CMK (cell line): ENCODE measurements around the gene BNC2.

Source experiments
- DNase-seq: peaks from one replicate; pipeline ENCODE4 v3.0.0-alpha.2; 2010; ENCODE audit warnings: low read depth

The BNC2 gene

DNA sequence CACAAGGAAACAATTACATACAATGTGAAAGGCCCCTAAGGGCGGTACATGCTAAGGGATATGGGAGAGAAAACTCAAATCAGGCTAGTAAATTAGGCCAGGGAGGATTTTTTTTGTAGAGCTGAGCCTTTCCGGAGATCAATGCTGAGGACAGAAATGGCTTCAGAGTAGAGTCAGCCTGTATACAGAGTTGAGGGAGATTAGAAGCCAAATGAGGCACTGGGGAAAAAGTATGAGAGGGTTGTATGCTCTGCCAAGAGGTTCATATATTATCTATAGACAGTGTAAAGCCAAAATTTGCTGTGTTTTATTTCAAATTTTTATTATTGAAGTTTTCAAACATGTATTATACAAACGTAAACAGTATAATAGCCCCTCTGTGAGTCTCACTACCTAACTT lies 103.1 kb downstream of the BNC2 start:
- DNase-seq: no peak

DNA sequence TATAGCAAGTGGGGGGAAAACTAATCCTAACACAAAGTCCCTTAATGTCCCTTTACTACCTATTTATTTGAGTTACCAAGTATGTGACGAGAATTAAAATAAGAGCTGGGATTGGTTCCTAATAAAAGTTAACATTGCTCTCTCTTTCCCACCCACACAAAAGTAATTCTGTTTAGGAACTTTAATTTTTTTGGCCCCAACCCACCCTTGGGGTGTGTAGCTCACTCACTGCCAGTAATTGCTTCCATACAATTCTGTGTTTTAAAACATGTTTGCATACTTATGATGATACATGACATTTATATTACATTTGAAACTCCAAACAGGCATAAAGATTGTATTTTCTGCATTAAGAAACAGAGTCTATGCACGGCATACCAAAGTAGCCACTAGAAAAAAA lies 106.5 kb downstream of the BNC2 start:
- DNase-seq: no peak

DNA sequence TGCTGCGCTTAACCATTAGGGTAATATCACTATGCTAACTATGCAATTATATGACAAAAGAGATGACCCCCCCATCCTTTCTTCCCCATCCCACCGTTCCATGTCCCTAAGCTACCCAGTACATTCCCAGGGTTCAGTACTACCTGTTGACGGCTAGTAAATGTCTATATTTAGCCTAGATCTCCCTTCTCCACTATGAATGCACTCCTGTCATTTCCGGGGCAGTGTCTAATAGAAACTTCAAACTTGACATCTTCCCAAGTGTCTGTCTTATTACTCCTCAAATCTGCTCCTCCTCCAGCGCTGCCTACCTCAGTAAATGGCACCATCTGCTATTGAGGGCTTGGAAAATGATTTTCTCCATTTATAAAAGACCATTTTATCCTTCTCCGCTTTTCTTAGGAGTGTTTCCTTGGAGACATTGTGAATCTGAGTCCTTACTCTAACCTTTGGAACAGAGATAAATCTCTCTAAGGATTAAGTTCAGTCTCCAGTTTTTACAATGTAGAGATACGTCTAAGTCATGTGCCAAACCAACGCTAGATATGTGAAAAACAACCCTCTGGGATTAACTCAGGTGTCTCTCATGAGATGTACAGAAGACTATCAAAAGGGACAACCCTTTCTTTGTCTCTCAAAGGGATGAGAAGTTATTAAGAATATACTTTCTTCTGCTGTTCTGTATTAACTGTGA lies 114.9 kb downstream of the BNC2 start:
- no peak for DNase-seq

DNA sequence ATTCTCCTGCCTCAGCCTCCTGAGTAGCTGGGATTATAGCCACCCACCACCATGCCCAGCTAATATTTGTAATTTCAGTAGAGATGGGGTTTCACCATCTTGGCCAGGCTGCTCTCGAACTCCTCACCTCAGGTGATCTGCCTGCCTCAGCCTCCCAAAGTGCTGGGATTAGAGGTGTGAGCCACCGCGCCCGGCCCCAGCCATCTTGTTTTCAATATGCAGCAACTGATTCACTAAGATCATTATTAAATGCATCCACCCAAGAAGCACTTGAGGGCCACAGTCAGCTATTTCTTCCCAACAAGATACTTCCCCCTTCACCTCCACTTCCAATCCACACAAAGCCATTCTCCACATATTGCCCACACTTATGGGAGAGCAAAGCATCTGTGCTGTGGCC lies 115.8 kb downstream of the BNC2 start:
- no peak for DNase-seq

DNA sequence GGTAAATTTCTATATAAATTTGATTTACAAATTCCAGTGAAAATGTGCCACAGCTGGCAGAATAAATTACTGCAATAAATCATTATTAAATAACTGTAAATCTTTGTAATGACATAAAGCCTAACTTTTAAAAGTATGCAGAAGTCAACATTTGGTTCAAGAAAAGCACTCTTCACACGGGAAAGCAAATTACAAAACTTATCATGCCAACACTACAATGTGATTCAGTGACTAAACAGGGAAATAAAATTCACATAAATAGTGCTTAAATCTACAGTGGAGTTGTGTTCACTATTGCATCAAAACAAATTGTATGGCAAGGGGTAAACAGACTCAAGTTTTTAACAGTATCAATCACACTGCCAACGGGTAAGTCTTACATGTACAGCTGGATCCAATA lies 117.2 kb downstream of the BNC2 start:
- no peak for DNase-seq

DNA sequence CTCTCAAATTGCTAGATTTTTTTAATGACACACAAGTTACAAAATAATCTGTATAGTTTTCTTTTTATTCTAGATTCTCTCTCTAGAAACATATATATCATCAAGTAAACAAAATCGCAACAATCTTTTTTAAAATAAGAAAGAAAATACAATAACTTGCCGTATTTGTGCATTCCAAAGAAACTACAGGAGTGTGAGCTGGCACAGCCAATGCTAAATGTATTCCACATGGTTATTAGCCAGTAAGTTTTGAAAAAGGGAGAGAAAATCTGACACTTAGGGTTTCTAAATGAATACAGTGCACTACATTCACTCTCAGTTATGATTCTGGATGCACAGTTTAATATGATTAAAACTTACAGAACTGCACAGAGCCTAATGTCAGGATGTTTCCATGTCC lies 117.9 kb downstream of the BNC2 start:
- DNase-seq: no peak

DNA sequence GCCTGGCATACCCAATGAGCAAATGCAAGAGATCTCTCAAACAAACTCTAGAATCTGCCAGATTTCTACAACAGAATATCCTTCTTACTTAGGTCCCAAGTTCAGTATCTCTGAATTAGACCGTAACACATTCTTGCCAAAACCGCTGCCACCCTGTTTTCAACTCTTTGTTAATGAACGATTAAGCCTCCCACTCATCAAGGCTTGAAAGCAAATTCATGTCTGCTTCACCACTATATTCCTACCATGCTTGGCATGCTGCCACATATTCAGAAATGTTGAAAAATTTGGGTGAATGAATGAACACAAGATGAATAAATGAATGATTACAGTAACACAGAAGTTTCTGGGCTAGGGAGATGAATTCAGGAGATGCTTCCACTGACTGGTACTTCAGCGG lies 119.9 kb downstream of the BNC2 start:
- no peak for DNase-seq

DNA sequence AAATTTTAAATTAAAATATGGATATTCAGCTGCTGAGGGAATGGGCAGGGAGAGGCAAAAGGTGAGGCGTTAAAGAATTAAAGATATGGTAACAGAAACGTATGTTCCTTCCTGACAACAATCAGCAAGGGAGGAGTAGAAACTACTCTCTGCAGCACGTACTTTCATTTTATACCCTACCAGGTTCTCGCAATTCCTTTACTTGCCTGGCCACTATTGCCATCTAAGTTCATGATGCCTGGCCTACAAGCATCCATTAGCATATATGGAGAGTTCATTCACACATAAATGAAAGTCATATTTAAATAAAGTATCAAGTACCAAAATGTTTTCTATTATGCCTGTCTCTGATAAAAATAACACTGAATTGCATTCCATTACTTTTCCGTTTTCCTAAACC lies 125.1 kb downstream of the BNC2 start:
- no peak for DNase-seq

DNA sequence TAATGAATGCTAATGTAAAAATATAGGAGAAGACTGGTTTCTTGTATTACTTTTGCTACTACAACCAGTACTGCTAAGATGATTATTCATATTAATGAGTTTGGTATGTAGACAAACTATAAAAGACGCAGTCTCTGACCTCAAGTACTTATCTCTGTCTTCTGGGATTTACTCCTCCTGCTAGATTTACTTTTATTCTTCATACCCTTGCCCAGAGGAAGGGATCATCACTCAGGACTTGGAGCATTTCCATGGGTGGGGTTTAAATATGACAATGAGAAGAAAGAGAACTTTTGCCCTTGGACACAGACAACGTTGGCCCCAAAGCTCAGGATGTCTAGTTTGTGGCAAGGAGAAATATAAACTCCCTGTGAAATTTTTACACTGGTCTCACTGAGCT lies 126.1 kb downstream of the BNC2 start:
- DNase-seq: no peak

DNA sequence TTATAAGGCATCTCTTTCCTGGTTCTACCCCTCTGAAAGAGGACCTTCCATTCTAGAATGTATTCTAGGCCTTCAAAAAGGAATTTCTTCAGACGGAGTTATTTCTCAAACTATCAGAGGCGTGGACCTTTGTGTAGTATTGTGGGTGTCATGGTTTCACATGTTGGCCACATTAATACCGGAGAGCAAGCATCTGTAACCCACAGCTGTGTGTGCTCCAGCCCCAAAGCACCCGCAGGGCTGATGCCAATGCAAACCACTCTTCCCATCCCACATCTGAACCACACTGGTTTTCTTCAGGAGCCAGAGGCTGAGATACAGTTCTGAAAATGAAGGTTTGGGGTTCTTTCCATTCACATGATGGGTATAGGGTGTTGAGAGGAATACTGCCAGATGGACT lies 127.1 kb downstream of the BNC2 start:
- DNase-seq: no peak

DNA sequence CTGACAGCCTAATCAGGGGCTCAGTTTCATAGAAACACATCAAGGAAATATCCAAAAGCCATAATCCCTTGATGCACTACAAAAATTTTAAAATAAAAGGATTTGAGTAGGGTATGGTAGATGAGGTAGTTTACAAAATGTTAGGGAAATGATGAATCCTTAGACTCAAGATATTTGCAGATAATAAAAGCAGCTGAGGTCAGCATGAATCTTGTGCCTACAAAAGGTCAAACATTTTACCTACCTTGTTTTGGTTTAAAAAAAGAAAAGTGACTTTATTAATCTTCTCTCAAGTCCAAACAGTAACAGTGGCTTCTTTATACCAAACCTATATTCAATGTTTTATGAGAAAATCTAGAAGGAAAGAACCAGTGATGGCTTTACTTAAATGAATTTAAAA lies 135.5 kb downstream of the BNC2 start:
- DNase-seq: no peak

DNA sequence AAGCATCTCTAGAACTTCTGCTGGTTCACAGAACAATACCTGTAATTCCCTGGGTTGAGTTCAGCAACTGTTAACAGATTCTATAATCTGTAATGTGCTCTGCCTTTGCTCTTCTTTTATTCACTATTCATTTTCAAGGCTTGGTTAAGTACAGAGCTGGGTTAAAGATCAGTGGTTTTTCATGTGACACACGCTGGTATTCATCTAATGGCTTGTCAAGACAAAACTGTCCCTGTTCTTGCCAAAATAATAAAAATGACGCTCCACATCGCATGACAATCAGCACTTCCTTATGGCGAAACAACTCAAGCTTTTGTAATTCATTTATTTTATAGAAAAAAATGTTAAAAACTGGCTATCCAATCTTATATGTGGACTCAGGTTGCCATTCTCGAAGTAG lies 137.9 kb downstream of the BNC2 start:
- no peak for DNase-seq

DNA sequence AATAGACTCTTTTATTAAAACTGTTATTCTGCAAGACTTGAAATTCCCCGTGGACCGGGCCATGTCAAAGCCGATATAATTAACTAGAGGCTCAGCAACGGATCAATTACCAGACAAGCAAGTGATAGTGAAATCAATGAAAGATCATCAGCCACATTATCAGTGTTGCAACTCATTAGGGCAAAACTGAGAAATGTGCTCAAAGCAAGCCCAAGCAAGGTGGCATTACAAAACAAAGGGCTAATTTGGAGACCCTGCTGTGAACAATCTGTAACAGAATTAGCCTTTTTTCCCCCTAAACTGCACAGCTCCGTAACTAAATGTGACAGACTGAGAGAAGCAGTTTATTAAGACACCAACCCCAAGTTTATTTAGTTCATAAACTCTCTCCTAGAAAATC lies 140.3 kb downstream of the BNC2 start:
- DNase-seq: no peak

DNA sequence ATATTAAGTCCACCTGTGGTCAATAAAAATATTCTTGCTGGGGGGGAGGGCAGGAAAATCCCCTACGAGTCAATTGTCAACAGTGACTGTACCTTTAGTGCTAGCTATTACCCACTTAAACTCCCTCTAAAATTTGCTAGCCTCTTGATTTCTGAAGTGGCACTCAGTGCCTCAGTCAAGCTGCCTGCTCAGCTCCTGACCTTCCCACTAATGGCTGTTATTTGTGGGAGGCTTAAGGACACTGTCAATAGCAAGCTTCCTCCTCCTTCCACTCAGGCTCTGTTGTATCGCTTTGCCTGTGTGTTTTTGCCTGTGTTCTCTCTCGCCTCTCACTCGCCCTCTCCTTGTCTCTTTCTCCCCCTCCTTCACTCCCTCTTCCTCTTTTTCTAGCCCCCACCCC lies 140.8 kb downstream of the BNC2 start:
- no peak for DNase-seq

DNA sequence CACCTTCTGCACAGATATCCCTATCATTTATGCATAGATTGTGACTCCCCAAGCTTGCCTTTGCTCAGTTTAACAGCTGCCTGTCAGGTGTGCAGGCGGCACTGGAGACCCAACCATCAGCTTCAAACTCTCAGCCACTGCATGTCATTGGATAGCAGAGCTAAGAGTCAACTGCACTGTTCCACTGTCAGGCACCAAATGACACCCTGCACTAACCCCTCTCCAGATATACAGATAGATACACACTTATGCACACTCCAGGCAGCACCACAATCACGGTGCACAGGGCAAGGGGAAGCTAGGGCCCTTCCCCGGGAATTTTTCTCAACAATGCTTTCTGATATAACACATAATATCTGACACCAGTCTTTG lies 142.3 kb downstream of the BNC2 start:
- no peak for DNase-seq

DNA sequence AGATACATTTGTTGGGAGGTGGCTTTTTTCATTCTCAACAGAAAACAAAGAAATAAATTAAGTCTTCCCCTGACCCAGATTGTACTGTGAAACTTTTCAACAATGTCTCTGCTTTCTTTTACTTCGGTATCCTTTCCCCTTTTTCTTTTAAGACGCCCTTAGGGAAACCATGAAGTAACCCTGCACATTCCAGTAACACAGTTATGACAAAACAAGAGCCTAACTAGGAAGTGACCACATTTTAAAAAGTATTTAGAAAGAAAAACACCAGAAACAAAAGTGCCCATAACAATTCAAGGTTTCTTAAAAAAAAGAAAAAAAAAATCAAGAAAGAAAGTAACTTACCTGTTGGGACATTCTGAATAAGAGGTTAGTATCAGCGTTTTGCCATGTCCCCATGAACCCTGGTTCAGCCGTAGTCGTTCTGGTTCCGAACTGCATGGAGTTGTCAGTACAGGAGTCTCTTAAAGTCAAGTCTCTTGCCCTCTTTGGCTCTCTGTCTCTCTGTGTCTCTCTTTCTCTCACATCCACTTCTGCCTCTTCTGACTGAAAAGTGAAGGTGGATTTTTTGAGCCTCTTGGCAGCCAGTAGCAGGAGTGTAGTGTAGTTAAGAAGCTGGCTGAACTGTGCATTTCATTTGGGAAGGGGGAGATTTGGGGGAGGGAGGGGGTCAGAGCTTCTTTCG lies 142.9 kb downstream of the BNC2 start:
- no peak for DNase-seq

DNA sequence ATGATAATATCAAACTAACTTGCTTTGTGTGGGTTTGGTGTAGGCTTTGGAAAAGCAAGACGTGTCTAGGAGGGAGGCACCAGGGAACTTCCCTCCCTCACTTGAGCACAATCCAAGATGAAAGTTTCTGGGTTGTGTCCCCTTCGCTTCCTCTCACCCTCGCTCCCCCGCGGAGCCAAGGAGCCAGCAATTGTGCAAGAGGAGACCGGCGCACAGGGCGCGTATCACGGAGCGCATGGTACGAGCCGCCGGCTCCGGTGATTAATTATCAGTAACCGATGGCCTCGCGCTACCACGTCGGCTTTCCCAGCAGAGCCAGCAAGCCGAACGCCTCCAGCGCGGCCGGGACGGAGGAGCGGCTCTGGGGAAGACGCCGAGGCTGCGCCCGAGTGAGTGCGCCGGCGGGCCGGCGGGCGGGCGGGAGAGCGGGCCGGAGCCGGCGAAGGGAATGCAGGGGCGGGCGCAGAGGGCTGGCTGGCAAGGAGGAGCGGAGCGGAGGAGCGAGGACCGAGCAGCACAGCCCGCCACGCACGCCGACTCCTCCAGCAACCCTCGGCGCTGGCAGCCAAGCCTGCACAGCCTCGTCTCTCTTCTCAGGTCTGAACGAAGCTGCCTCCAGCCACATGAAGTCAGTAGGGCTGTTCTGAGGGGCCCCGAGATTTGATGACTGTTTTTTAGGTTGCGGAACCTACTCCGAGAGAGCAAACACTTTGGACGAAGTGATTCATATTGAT lies 143.6 kb downstream of the BNC2 start:
- DNase-seq: no peak

DNA sequence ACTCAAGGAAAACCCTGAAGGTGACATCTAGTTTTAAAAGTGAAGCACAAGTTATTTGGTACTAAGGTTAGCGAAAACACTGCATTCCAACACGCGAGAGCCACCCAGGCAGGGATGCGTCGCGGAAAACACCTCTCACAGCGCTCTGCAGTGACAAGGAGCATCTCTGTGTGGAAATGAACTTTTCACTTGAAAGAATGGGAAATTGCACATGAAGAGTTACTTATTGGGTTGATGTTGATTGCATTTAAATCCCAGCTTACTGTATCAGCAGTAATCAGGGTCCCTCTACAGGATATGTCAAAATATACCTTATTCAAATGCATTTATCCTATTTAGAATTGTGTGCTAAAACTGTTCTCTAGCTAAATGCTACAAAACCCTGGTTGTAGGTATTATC lies 144.4 kb downstream of the BNC2 start:
- DNase-seq: no peak

DNA sequence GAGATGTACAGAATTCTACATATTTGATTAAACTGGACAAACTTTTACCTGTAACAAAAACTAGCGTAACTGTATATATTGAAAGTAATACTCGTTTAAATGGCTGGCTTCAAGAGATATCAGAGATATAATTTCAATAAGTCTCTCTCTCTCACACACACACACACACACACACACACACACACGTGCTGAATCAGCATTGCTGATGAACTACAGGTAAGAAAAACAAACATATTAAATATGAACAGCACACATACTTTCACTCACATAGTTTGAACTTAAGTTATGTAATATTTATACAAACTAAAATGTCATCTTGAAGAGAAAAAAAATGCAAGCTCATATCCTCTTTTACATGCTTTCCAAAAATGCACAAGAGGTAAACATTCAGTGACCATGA lies 145.4 kb downstream of the BNC2 start:
- no peak for DNase-seq

DNA sequence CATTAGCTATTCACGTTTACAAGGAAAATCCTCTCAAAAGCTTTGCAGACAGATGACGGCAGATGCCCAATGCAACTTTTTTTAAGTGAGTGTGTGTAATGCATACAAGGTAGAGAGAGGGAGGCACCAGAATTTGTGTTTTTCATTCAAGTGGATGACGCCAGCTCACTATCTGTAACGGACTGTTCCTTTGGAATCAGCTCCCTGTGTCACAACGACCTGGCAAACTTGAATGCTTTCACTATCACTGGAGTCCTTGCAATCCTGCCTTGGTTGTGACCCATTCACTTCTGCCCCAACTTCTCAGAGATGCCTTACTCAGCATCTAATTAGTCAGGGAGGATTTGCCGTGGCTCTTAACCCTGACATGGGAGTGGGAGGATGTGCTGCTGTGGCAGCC lies 148.5 kb downstream of the BNC2 start:
- DNase-seq: no peak

DNA sequence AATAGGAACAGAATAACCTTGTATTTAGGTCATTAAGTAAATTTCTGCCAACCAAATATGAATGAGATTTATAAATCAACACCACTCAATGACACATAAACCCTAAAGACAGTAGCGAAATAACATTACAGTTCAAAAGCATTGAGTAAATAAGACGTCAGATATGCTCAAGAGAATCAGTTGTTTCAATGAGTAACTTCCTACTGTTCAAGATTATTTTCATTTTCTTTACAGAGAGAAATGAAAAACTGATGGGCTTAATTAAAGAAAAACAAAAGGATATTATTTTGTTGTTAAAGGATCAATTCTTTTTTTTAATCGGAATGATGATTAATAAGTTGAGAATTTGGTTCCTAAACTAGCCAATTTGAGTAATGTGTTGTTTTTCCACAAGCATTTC lies 150.1 kb downstream of the BNC2 start:
- DNase-seq: no peak

DNA sequence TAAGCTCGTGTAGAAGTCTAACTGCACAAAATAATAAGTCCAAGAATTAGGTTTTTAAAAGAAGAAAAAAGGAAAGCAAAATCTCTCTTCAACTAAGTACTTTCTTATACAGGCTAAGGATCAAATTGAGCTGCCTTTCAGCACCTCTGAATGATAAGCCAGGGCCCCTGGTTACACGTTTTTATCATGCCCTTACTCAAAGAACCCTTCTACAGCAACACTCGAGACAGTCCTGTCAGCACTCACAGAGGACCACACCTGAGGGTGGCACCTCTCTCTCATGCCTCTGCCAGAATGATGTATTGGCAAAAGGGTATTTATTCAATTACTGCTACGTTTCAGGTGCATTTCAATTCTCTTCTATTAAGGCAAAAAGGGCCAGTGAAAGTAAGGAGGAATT lies 150.5 kb downstream of the BNC2 start:
- no peak for DNase-seq

DNA sequence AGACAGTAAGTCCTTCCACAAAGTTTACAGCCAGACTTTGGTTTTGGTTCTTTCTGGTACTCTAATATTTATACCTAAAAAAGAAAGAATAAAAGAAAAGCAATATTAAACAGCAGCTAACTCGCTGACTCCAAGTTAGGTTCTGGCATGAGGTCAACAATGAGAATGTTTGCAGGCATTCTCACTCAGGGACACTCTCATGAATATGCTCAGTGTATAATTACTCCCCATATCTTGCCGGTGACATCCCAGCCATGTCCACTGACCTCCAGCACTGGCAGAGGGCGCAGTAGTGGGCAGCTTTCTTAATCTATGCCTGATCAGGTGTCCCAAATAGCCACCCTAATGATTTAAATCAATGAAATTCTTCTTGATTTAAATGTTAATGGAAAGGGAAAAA lies 151.5 kb downstream of the BNC2 start:
- no peak for DNase-seq

DNA sequence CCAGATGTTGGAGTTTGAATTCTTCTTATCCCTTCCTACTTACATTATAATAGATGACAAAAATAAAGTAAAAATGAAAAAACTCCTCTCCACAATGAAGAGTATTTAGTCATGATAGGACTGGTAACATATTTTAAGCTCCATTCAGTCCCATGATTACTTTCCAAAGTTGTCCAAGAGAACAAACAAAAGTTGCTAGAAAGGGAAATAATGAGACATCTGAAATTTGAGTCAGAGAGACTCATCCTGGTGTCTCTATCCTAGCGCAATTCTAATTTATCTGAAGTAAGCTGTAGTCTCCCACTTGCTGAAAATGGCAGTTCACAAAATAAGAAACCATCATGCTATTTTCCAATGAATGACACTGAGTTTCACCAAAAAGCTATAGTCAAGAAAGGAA lies 152.2 kb downstream of the BNC2 start:
- DNase-seq: no peak
